GM18498 (cell line): ENCODE data around the gene COIL.
A peak's percentile ranks its signal among the peaks of the same experiment; 100 is the strongest.

Experiments used
- ATAC-seq: cut with Tn5 transposase; IDR thresholded peaks from one replicate; pipeline ENCODE4 v1.9.1; 2021; ENCODE audit warnings: mild to moderate bottlenecking, moderate library complexity; ENCODE audit not compliant: unreplicated experiment

The COIL gene

DNA sequence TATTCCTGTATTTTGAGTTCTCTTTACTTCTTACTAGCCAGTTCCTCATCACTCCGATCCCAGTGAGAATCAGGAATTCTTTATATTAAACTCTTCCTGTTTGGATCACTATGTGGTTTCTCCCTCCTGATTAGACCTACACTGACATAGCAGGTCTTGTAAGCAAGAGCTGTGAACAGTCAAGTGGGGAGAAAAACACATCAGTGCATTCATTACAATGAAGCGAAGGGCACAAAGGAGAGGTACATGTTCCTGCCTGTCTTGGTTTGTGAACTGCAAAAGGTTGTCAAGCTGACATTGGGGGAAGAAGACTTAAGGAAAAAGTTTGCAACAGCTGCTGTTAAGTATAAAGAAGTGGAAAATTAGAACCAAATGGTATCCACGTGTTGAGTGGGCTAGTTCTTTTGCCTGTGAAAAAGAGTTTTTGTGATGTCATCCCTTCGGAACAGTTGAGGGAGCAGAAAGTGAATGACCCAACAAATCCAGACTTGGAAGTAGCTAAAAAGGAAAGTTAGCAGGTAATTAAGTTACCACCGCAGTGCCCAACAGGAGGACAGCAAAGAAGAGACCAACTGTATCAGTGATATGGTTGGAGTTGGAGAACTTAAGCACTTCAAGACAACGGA is 24.0 kb downstream of the COIL start:
- ATAC-seq, result no peak

DNA sequence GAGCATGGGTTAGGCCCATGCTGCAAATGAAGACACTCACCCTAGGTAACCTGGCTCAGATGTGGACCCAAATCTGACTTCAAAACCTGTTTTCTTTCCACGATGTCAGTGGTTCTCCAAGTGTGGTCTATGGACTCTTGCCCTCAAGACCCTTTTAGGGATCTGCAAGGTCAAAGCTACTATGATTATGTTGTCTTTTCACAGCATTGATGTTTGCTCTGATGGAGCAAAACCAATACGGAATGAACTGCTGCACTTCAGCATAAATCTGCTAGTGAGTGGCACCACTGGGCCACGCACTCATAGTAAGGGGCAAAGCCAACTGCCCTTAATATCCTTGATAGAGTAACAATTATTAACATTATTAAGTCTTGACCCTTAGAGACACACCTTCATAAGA is 25.4 kb downstream of the COIL start:
- no peak for ATAC-seq

DNA sequence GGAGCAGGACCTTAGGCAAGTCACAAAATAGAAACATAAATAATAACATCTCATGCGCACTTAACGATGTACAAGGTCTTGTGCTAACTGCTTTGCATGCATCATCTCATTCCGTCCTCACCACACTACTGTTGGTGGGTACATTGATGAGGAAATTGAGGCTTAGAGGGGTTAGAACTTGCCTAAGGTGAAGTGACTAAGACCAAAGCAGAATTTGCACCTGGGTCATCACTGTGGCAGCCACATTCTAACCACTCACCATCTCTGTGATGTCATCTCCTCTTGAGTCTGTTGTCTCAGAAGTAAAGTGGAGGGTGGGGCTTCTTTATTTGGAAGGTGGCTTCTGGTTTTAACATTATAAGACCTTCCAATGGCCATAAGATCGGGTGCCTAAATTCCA is 26.6 kb downstream of the COIL start:
- no peak for ATAC-seq

DNA sequence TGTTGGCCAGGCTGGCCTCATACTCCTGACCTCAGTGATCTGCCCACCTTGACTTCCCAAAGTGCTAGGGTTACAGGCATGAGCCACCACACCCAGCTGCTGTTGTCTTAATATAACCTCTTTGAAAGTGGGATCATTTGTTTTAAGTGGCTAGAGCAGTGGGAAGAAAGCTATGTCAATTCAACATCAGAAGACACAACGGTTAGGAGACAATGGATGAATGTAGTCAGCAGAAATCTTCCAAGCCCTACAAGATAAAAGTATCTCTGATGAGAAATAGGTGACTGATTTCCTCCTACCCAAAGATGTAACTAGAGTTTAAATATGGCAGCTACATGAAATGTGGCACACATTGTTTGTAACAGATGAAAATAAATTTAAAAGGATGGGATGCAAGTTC is 27.0 kb downstream of the COIL start:
- no peak for ATAC-seq

DNA sequence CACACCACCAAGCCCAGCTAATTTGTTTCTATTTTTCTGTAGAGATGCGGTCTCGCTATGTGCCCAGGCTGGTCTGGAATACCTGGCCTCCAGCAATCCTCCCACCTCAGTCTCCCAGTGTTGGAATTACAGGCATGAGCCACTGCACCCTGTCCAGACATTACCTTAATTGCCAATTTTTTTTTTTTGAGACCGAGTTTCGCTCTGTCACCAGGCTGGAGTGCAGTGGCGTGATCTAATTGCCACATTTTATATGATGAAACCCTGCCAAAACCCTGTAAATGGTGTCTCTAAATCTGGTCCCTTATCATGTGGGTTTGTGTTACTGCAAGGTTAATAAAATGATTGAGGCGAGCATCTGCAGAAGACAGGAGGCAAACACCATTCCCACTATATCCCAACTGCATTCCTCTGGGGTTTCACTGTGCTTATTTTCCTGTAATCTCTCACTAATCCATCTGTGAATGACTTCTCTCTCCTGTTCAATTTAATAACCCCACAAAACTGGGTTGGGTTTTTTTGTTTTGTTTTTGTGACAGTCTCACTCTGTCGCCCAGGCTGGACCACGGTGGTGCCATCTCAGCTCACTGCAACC is 27.6 kb downstream of the COIL start:
- ATAC-seq, result no peak

DNA sequence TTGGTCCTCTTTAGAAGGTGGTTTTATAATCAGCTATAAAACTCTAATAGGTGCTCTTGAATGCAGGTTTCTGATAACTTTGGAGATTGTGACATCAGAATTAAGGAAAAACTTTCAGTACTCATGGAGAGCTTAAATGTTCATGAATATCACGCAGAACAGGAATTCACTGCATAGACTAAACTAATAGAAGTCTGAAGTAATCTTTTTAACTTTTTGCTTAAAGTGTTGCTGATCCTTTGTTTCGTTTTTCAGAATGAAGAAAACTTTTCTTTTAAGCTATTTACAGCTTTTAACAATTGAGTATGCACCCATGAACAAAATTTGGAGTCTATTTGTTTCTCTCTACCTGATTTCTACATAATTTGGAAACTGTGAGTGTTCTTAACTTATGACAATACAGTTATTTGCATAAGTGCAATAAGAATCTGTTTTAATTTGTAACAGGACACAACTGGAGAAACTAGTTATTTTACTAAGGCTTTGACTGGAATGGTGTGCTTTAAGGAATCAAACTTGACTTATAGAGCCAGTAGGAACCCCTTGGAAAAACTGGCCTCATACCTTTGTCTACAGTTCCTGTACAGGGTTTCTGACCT is 30.0 kb downstream of the COIL start:
- ATAC-seq, result no peak

DNA sequence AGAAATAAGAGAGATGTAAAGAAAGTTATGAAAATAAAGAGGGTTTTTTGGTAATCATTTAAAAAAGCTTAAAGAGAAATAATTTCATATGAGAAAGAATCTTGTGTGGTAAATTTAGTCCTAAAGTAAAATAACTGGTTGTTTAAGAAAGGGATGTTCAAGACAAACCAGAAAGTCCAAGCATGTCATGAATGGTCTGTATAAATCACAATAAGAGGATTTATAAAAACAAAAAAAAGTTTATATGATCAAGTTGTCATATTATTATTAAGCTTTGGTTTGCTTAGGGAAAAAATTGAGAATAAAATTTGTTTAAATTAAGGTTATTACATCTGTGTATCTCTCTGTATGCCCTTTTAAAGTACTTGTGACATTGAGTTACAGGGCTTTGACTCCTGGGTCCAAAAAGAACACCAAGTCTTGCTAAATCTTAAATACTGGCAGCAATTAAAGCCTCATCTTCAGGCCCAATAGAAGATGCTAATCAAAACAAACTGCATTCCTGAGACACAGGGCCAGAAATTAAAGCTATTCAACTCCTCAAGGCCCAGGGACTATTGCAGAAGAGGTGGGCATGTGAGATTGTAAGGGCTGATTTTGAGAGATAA is 31.4 kb downstream of the COIL start:
- ATAC-seq, result no peak

DNA sequence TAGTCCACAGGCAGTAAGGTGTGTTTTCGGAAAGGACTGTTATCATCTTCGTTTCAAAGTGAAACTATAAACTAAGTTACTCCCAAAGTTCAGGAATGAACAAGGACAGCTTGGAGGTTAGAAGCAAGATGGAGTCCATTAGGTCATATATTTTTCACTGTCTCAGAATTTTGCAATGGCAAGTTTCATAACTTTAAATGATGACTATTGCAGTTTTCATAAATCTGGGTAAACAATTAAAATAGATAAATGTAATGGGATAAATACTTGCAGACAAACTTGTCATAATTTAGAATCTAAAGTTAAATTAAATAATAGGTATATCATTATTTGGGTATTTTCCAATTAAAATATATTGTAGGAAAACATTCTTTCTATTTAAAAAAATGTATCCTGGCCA is 32.3 kb downstream of the COIL start:
- ATAC-seq, result no peak

DNA sequence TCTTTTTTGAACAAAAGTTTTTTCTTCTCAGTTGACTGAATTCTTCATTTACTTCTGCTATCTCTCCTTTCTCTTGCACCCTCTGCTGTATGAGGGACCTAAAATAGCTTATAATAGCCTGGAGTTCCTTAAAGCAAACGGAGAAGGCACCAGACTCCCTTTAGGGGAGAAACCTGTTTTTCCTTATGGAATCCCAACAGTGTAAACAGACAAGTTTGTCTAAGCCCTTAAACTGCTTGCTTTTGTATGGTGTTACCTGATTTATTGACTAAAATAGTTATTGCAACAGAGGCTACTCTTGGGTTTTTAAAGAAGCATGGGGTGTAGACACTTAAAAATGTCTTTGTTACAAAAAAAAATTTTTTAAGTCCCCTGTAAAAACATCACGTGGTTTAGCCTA is 34.1 kb downstream of the COIL start:
- no peak for ATAC-seq

DNA sequence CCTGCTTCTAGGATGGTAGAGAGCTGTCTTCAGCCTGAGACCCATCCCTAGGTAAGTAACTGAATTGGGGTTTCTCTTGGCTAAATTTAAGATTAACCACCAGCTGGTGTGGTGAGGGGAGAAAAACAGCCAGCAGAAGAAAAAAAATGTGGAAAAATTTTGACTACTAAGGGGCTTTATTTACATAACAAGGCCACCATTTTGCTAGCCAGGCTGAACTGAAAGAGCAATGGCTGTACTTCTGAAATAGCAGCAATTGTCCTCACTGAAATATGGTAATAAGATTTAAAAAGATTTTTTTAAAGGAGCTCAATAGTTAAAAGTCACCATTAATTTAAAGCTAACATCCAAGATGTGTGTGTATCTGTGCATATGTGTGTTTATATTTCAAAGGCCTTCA is 34.6 kb downstream of the COIL start:
- no peak for ATAC-seq

DNA sequence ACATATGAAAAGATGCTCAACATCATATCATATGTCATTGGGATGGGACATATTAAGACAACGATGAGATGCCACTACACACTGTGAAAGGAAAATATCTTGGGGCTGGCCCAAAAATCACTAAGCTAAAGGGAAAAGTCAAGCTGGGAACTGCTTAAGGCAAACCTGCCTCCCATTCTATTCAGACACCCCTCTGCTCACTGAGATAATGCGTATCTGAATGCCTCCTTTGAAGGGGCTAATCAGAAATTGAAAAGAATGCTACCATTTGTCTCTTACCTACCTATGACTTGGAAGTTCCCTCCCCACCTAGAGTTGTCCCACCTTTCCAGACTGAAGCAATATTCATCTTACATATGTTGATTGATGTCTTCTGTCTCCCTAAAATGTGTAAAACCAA is 35.8 kb downstream of the COIL start:
- ATAC-seq, result no peak

DNA sequence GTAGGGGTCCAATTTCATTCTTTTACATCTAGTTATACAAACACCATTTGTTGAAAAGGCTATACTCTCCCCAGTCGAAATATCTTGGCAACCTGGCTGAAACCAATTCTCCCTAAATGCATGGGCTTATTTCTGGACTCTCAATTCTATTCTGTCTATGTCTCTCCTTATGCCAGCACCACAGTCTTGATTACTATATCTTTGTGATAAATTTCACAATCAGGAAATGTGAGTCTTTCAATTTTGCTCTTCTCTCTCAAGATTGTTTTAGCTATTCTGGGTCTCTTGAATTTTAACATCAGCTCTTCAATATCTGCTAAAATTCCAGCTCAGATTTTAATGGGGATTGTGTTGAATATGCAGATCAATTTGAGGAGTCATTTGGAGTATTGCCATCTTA is 41.1 kb downstream of the COIL start:
- ATAC-seq, result no peak

DNA sequence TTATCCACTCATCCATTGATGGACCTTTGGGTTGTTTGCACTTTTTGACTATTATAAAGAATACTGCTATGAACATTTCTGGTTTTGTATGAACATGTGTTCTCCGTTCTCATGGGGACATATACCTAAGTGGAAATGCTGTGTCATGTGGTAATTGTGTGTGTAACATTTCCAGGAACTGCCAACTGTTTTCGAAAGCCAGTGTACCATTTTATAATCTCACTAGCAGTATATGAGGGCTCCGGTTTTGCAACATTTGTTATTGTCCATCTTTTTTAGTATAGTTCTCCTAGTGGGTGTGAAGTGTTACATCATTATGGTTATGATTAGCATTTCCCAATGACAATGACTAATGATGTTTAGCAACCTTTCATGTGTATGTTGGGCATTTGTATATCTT is 41.9 kb downstream of the COIL start:
- ATAC-seq, result no peak

DNA sequence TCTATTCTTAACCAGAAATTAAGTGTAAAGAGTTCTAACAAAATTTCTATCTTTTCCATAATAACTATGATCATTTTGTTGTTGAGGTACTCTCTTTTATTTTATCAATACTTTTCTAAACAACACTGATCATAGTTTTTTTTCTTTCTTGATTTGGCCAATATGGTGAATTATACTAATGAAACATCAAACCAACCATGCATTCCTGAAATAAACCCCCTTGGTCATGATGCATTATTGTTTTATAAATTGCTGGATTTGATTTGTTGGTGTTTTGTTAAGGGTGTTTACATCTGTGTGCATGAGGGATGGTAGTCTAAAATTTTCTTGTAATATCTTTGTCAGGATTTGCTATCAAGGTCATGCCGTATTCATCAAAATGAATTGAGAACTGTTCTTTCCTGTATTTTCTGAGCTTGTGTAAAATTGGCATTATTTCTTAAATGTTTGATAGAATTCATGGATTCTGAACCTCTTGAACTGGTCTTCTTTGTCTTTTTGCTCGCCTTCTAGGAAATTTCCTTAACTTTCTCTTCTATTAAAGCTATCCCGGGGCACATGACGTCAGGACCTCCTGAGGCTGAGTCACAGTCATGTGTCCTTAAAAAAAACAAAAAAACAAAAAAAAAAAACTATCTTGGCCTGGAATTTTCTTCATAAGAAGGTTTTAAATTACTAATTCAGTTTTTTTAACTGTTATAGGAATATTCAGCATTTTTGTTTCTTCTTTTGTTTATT is 43.1 kb downstream of the COIL start:
- no peak for ATAC-seq

DNA sequence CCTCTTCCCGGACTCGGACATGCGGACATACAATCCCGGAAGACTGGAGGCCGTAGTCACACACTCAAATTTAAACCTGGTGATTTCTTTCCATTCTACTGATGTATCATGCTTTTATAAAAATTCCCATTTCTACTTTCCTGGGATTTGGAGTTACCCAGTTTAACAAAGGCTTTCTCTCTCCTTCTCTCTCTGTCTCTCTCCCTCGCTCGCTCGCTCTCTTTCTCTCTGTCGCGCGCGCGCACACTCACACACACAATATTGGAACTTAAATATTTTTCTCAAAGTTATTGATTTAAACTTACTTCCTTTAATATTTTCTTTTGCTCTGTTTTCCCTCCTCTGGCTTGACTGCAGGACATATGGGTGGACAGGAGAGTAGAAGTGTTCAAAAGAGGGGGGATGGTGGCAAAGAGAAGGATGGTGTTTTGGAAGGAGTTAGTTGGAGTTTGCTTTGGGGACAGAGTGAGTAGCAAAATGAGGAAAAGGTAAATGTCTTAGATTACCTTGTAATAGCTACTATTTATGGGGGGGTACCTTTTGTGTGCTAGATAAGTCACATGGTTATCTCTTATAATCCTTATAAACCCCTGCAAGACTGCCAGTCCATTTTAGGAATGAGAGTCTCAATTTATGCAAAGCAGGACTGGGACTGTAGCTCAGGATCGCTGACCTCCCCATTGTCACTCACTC is 46.1 kb downstream of the COIL start:
- no peak for ATAC-seq

DNA sequence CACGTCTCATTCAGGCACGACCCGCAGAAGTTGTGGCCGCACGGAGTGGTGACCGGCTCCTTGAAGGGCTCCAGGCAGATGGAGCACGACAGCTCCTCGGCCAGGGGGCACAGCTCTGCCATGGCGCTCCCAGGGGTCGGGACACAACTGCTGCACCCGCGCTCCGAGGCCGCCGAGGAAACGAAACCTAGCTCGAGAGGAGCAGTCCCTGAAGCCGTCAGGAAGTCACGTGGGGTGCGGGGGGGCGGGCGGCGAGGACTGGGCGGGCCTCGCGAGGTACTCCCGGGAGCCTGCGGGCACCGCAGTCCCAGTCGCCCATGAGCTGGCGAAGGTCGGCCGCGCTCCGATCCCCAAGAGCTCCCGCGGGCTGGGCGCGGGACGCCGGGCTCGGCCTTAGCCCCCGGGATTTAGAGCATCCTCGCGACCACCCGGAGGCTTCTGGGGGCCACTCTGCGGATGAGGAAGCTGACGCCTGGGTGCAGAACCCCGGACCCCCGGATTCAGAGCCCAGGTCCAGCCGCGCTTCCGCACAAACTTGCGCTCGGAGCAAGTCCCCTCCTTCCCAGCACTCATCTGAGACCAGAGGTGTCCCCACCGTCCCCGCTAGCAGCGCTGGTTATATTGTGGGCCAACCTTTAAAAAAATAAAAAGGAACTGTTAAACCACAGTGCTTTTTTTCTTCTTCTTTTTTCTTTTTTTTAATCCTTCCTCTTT is 46.8 kb downstream of the COIL start, which contains the start of gene TRIM25:
Gene TRIM25, minus strand, starts transcription at position 183 of the 714 bp plus-strand sequence. Its CDS starts 61 bp downstream, at position 122.
- peak; percentile 81 for ATAC-seq

DNA sequence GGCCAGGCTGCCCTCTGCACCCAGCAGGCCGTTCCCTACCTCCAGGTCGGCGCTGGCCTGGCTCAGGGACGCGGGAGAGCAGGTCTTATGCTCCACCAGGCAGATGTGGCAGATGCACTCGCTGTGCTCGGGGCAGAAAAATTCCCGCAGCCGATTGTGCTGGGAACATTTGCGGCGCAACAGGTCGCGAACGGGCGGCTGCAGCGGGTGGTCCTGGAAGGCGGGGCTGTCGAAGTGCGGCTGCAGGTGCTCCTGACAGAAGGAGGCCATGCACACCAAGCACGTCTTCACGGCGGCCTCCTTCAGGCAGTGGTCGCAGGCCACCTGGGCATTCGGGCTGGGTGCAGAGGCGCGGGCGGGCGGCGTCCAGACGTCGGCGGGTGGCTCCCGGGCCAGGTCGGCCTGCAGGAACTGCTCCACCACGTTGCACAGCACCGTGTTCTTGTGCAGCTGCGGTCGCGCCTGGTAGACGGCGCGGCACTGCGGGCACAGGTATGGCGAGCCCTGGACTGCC is 47.4 kb downstream of the COIL start:
- ATAC-seq, result peak; percentile 47

DNA sequence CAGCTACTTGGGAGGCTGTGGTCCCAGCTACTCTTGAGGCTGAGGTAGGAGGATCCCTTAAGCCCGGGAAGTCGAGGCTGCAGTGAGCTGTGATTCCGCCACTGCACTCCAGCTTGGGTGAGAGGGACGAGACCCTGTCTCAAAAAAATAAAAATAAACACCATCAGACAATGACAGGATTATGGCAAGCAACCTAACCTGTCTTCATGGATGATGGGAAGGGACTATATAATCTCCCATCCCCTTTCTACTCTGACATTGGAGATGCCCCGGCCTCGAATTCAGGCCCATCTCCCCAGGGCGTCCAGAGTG is 47.9 kb downstream of the COIL start:
- ATAC-seq, result no peak

DNA sequence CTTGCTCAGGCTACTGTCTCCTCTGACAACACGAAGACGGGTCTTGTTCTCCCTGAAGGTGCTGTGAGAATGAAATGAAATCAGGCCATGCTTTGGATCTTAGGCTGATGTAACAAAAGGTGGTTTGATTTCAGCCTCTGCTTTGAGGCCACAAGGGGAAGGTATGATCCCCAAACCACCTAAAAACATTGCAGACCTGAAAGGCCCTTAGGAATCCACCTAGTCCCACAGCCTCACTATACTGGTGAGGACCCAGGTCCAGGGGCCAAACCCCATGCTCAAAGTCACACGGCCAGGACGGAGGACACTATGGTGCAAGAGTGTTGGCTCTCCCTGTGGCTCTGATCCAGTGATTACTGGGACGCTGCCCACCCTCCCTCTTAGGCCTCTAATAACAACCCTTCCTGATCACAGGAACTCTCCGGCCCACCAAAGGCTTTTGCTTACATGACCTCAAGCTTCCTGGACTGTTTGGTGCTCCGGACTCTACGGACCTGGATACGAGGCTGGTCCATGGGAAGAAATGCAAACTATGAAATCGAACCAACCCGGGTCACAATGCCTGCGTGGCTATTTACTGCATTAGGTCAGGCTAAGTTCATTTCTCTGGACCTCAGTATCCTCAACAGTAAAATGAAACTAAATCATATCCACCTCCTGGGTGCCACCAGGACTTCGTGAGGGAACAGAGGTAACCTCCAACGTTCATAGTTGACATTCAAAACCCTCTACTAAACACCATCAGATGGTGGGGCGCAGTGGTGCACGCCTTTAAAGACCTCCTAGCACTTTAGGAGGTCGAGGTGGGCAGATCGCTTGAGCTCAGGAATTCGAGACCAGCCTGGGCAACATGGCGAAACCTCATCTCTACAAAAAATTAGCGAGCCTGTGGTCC is 48.5 kb downstream of the COIL start:
- ATAC-seq, result no peak
